Putamen (tissue), 1 donor: ENCODE measurements around the gene APOL4.
"Not testable (repeated sequence)": the region's sequence is repeated elsewhere in the genome, so short reads cannot be mapped to it uniquely, and the experiment has no call there.

Experiments
- DNase-seq: peaks from one replicate; pipeline ENCODE4 v3.0.0-alpha.2; 2016; ENCODE audit warnings: low spot score

Gene APOL4

GRCh38 chr22:36153501-36154422 lies 47.8 kb downstream of the APOL4 start:
- DNase-seq = no peak

GRCh38 chr22:36152821-36153220 lies 48.8 kb downstream of the APOL4 start:
- not testable (repeated sequence) for DNase-seq

- DNase-seq = no peak
Measured at GRCh38 chr22:36152088-36152487, 49.5 kb downstream of the APOL4 start.

- DNase-seq = no peak
Measured at GRCh38 chr22:36151006-36151595, 50.5 kb downstream of the APOL4 start.

- no peak for DNase-seq
Measured at GRCh38 chr22:36149441-36149840, 52.2 kb downstream of the APOL4 start.

GRCh38 chr22:36148411-36148810 lies 53.2 kb downstream of the APOL4 start:
- DNase-seq = no peak

GRCh38 chr22:36147196-36147791 lies 54.3 kb downstream of the APOL4 start:
- DNase-seq = no peak

GRCh38 chr22:36145881-36146280 lies 55.7 kb downstream of the APOL4 start:
- no peak for DNase-seq

- peak; percentile 63 for DNase-seq
Measured at GRCh38 chr22:36144886-36145541, 56.6 kb downstream of the APOL4 start.

GRCh38 chr22:36143956-36144355 lies 57.7 kb downstream of the APOL4 start:
- no peak for DNase-seq

GRCh38 chr22:36143066-36143815 lies 58.4 kb downstream of the APOL4 start:
- no peak for DNase-seq

- DNase-seq = no peak
Measured at GRCh38 chr22:36141481-36141880, 60.1 kb downstream of the APOL4 start.
